Measurements from ENCODE around the gene TIE1.

TIE1 gene

GRCh38 chr1:43273708-43274107 lies 27.1 kb upstream of the TIE1 start:
- DNase-seq = no peak

GRCh38 chr1:43274125-43274803 lies 26.5 kb upstream of the TIE1 start:
- no peak for DNase-seq

- no peak for DNase-seq
Observed at GRCh38 chr1:43274804-43275180, 26.0 kb upstream of the TIE1 start.

- DNase-seq = no peak
Observed at GRCh38 chr1:43275826-43276620, 24.8 kb upstream of the TIE1 start.

- no peak for DNase-seq
Observed at GRCh38 chr1:43276673-43277072, 24.1 kb upstream of the TIE1 start.

- no peak for DNase-seq
Observed at GRCh38 chr1:43277116-43277876, 23.5 kb upstream of the TIE1 start.

- no peak for DNase-seq
Observed at GRCh38 chr1:43279161-43279560, 21.6 kb upstream of the TIE1 start.

GRCh38 chr1:43279666-43280065 lies 21.1 kb upstream of the TIE1 start:
- DNase-seq = no peak

GRCh38 chr1:43280692-43281091 lies 20.1 kb upstream of the TIE1 start:
- no peak for DNase-seq

- DNase-seq = peak in 3 of 58 donors; percentile 24 to 44 (median 35)
Observed at GRCh38 chr1:43282220-43283195, 18.3 kb upstream of the TIE1 start.

- DNase-seq = no peak
Observed at GRCh38 chr1:43284065-43284464, 16.7 kb upstream of the TIE1 start.

- DNase-seq = no peak
Observed at GRCh38 chr1:43284546-43285110, 16.2 kb upstream of the TIE1 start.

GRCh38 chr1:43285269-43285990 lies 15.4 kb upstream of the TIE1 start, which contains the start of gene C1orf210:
Gene C1orf210 (minus strand): TSS chr1:43285581. CDS start chr1:43283270, 2,311 bp downstream.
- DNase-seq = no peak

- DNase-seq = no peak
Observed at GRCh38 chr1:43286115-43286514, 14.7 kb upstream of the TIE1 start.

GRCh38 chr1:43286533-43286932 lies 14.2 kb upstream of the TIE1 start:
- no peak for DNase-seq

GRCh38 chr1:43288058-43288784 lies 12.6 kb upstream of the TIE1 start:
- peak in 2 of 58 donors; percentile 31 to 38 for DNase-seq

- DNase-seq = no peak
Observed at GRCh38 chr1:43288785-43289706, 11.7 kb upstream of the TIE1 start.

GRCh38 chr1:43292216-43292615 lies 8.6 kb upstream of the TIE1 start:
- no peak for DNase-seq

Measured in anterior cingulate cortex (tissue), 58 donors.